ENCODE results near the gene SOX8. TPM values are rescaled to one million over a fixed set of nuclear protein-coding genes. Genes with fewer than 3 reads are reported as not detected.

The SOX8 gene
- total RNA-seq, 1 experiment from 2014 or later: not detected

DNA sequence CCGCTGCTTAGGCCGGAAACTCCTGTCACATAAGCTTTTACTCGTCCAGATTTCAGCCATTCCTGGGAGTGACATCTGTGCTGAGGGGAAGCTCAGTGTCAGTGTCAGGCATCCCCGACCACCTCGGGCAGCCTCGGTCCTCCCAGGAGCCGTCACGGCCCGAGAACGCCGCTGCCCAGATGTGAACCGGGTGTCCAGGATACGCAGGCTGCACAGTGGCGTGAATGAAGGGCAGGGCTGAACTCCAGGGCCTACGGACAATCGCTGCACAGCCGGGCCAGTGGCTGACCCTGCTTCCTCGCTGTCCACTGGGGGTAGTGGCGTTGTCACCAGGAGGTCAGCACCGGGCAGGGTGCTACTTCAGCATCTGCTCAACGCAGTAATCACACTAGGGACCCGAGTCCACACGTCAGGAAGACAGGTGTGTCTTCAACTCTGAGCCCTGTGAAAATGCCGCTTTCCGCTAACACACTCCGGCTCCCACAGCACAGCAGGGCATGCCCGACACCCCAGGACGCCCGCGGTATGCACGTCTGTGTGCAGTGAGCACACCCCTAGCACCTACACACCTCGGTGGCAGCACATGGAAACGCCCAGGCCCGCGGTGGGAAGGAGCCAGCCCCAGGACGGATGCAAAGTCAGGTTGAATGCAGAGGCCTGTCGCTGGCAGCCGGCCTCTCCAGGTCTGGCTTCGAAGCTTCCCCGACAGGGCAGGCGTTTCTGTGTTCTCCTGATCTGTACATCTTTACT lies 13.8 kb upstream of the SOX8 start:
- H3K9me3 ChIP-seq (ENCODE audit: low read length): no peaks in the 10 kb centered on the region; the same call in 1 of the 2 replicates
- DNase-seq: no peak
- no peaks in the 10 kb centered on the region for H3K9me2 ChIP-seq (replicated peaks; ENCODE audit: insufficient read depth, low read length)

GRCh38 chr16:968620-969019 lies 12.9 kb upstream of the SOX8 start:
- H3K9me3 ChIP-seq (ENCODE audit: low read length): no peaks in the 10 kb centered on the region; the same call in 1 of the 2 replicates
- peaks cover 16% of the 10 kb centered on the region for H3K79me2 ChIP-seq (ENCODE audit: low read length)
- H3K27ac ChIP-seq (ENCODE audit: low read length): no peak overlapping the region
- no peak overlapping the region for H3K4me3 ChIP-seq (ENCODE audit: low read length)
- H3K4me2 ChIP-seq (ENCODE audit: low read depth, low read length, poor library complexity, severe bottlenecking): no peak overlapping the region
- H3K9me2 ChIP-seq (replicated peaks; ENCODE audit: insufficient read depth, low read length): no peaks in the 10 kb centered on the region
- H2AFZ ChIP-seq (ENCODE audit: low read length): no peak overlapping the region
- no peaks in the 10 kb centered on the region for H4K20me1 ChIP-seq (ENCODE audit: insufficient read depth, low read depth, low read length)
- H3K36me3 ChIP-seq (ENCODE audit: insufficient read depth, low read length): no peaks in the 10 kb centered on the region
- peaks cover 9% of the 10 kb centered on the region for H3K4me1 ChIP-seq (ENCODE audit: low read length)
- H3K9ac ChIP-seq (ENCODE audit: low read length): no peak overlapping the region
- H3K27me3 ChIP-seq (ENCODE audit: low read length): no peaks in the 10 kb centered on the region
- no peak for DNase-seq

More for the DNA sequence above, 13.8 kb upstream of the SOX8 start:
- no peaks in the 10 kb centered on the region for H3K36me3 ChIP-seq (ENCODE audit: insufficient read depth, low read length)
- no peak overlapping the region for H3K4me2 ChIP-seq (ENCODE audit: low read depth, low read length, poor library complexity, severe bottlenecking)
- no peak overlapping the region for H3K27ac ChIP-seq (ENCODE audit: low read length)
- no peak overlapping the region for H3K4me3 ChIP-seq (ENCODE audit: low read length)
- H3K9ac ChIP-seq (ENCODE audit: low read length): no peak overlapping the region
- H4K20me1 ChIP-seq (ENCODE audit: insufficient read depth, low read depth, low read length): no peaks in the 10 kb centered on the region
- no peak overlapping the region for H2AFZ ChIP-seq (ENCODE audit: low read length)
- H3K27me3 ChIP-seq (ENCODE audit: low read length): no peaks in the 10 kb centered on the region
- peaks cover 9% of the 10 kb centered on the region for H3K4me1 ChIP-seq (ENCODE audit: low read length)
- H3K79me2 ChIP-seq (ENCODE audit: low read length): peaks cover 16% of the 10 kb centered on the region

GRCh38 chr16:969508-970385 lies 11.8 kb upstream of the SOX8 start:
- Histone ChIP-seq H3K9me3 (ENCODE audit: low read length) (no peaks in the 10 kb centered on the region; the same call in 1 of the 2 replicates), H3K27ac (ENCODE audit: low read length) (no peak overlapping the region), H3K4me2 (ENCODE audit: low read depth, low read length, poor library complexity, severe bottlenecking) (peak overlapping the region; percentile 90), H3K4me1 (ENCODE audit: low read length) (peaks cover 9% of the 10 kb centered on the region), H3K4me3 (ENCODE audit: low read length) (peak overlapping the region; percentile 83), H3K27me3 (ENCODE audit: low read length) (no peaks in the 10 kb centered on the region), H3K9ac (ENCODE audit: low read length) (peak overlapping the region; percentile 91), H2AFZ (ENCODE audit: low read length) (peak overlapping the region; percentile 79; the same call in 1 of the 2 replicates), H3K36me3 (ENCODE audit: insufficient read depth, low read length) (no peaks in the 10 kb centered on the region), H4K20me1 (ENCODE audit: insufficient read depth, low read depth, low read length) (no peaks in the 10 kb centered on the region), H3K79me2 (ENCODE audit: low read length) (peaks cover 16% of the 10 kb centered on the region), H3K9me2 (replicated peaks; ENCODE audit: insufficient read depth, low read length) (no peaks in the 10 kb centered on the region)
- DNase-seq: peak; percentile 43

DNA sequence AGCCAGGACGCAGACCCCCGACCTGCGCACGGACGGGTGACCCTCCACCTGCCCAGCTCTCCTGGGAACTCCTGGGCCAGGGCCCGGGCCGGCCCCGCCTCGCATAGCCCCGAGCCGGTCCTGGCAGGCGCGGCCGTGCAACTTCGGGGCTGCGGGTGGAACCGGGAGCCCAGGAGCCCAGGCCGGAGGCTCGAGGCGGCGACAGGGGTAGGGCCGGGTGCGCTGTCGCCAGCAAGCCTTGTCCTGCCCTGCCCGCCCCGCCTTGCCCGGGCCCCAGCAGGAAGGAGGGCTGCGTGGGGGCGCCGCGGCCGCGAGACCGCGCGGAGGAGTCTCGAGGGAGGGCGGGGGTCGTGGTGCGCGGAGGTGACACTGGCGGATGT lies 11.2 kb upstream of the SOX8 start:
- peaks cover 9% of the 10 kb centered on the region for H3K4me1 ChIP-seq (ENCODE audit: low read length)
- H3K36me3 ChIP-seq (ENCODE audit: insufficient read depth, low read length): no peaks in the 10 kb centered on the region
- no peaks in the 10 kb centered on the region; the same call in 1 of the 2 replicates for H3K9me3 ChIP-seq (ENCODE audit: low read length)
- peak overlapping the region; percentile 83 for H3K4me3 ChIP-seq (ENCODE audit: low read length)
- H3K9ac ChIP-seq (ENCODE audit: low read length): peak overlapping the region; percentile 91
- no peak overlapping the region; the same call in 1 of the 2 replicates for H3K27ac ChIP-seq (ENCODE audit: low read length)
- no peak for DNase-seq
- peak overlapping the region; percentile 79; the same call in 1 of the 2 replicates for H2AFZ ChIP-seq (ENCODE audit: low read length)
- H3K4me2 ChIP-seq (ENCODE audit: low read depth, low read length, poor library complexity, severe bottlenecking): peak overlapping the region; percentile 90
- H3K79me2 ChIP-seq (ENCODE audit: low read length): peaks cover 16% of the 10 kb centered on the region
- no peaks in the 10 kb centered on the region for H4K20me1 ChIP-seq (ENCODE audit: insufficient read depth, low read depth, low read length)
- H3K27me3 ChIP-seq (ENCODE audit: low read length): no peaks in the 10 kb centered on the region
- no peaks in the 10 kb centered on the region for H3K9me2 ChIP-seq (replicated peaks; ENCODE audit: insufficient read depth, low read length)

- Histone ChIP-seq H3K27ac (ENCODE audit: low read length) (no peak within 1 kb of the TSS; the same call in 1 of the 2 replicates), H3K27me3 (ENCODE audit: low read length) (no peaks in the 10 kb centered on the region), H3K4me1 (ENCODE audit: low read length) (peaks cover 9% of the 10 kb centered on the region), H3K9me2 (replicated peaks; ENCODE audit: insufficient read depth, low read length) (no peaks in the 10 kb centered on the region), H3K4me3 (ENCODE audit: low read length) (peak within 1 kb of the TSS; percentile 83), H3K9me3 (ENCODE audit: low read length) (no peaks in the 10 kb centered on the region; the same call in 1 of the 2 replicates), H3K4me2 (ENCODE audit: low read depth, low read length, poor library complexity, severe bottlenecking) (peak within 1 kb of the TSS; percentile 90), H3K79me2 (ENCODE audit: low read length) (peaks cover 16% of the 10 kb centered on the region), H2AFZ (ENCODE audit: low read length) (peak within 1 kb of the TSS; percentile 79; the same call in 1 of the 2 replicates), H3K9ac (ENCODE audit: low read length) (peak within 1 kb of the TSS; percentile 91), H4K20me1 (ENCODE audit: insufficient read depth, low read depth, low read length) (no peaks in the 10 kb centered on the region), H3K36me3 (ENCODE audit: insufficient read depth, low read length) (no peaks in the 10 kb centered on the region)
- DNase-seq: peak; percentile 96
These were observed 10.6 kb upstream of the SOX8 start, which contains the start of gene LMF1 for GRCh38 chr16:970766-971581. Gene LMF1 (minus strand): TSS chr16:970984. CDS start chr16:970980, 4 bp downstream.

- no peak overlapping the region for H3K9ac ChIP-seq (ENCODE audit: low read length)
- H3K4me2 ChIP-seq (ENCODE audit: low read depth, low read length, poor library complexity, severe bottlenecking): no peak overlapping the region
- H2AFZ ChIP-seq (ENCODE audit: low read length): no peak overlapping the region
- H3K9me3 ChIP-seq (ENCODE audit: low read length): no peaks in the 10 kb centered on the region; the same call in 1 of the 2 replicates
- H3K36me3 ChIP-seq (ENCODE audit: insufficient read depth, low read length): no peaks in the 10 kb centered on the region
- H3K4me3 ChIP-seq (ENCODE audit: low read length): no peak overlapping the region
- no peaks in the 10 kb centered on the region for H4K20me1 ChIP-seq (ENCODE audit: insufficient read depth, low read depth, low read length)
- DNase-seq: no peak
- peaks cover 9% of the 10 kb centered on the region for H3K4me1 ChIP-seq (ENCODE audit: low read length)
- H3K27ac ChIP-seq (ENCODE audit: low read length): no peak overlapping the region
- no peaks in the 10 kb centered on the region for H3K9me2 ChIP-seq (replicated peaks; ENCODE audit: insufficient read depth, low read length)
- H3K27me3 ChIP-seq (ENCODE audit: low read length): no peaks in the 10 kb centered on the region
- H3K79me2 ChIP-seq (ENCODE audit: low read length): peaks cover 16% of the 10 kb centered on the region
These were observed 10.0 kb upstream of the SOX8 start for GRCh38 chr16:971582-971905.

- no peaks in the 10 kb centered on the region for H3K36me3 ChIP-seq (ENCODE audit: insufficient read depth, low read length)
- H3K4me2 ChIP-seq (ENCODE audit: low read depth, low read length, poor library complexity, severe bottlenecking): no peak overlapping the region
- H3K79me2 ChIP-seq (ENCODE audit: low read length): peaks cover 16% of the 10 kb centered on the region
- H3K27ac ChIP-seq (ENCODE audit: low read length): no peak overlapping the region
- H2AFZ ChIP-seq (ENCODE audit: low read length): no peak overlapping the region
- H3K27me3 ChIP-seq (ENCODE audit: low read length): no peaks in the 10 kb centered on the region
- H3K9ac ChIP-seq (ENCODE audit: low read length): no peak overlapping the region
- no peak overlapping the region for H3K4me3 ChIP-seq (ENCODE audit: low read length)
- no peaks in the 10 kb centered on the region for H3K9me3 ChIP-seq (ENCODE audit: low read length)
- no peaks in the 10 kb centered on the region for H4K20me1 ChIP-seq (ENCODE audit: insufficient read depth, low read depth, low read length)
- DNase-seq: no peak
- H3K4me1 ChIP-seq (ENCODE audit: low read length): peaks cover 9% of the 10 kb centered on the region
- H3K9me2 ChIP-seq (replicated peaks; ENCODE audit: insufficient read depth, low read length): no peaks in the 10 kb centered on the region
These were observed 9.6 kb upstream of the SOX8 start for GRCh38 chr16:971981-972315.

Data from Karpas-422 (cell line).